PC-9 (cell line): ENCODE measurements around the gene STYXL1. TPM values are rescaled to one million over a fixed set of nuclear protein-coding genes. Genes with fewer than 3 reads are reported as not detected.
"Not testable (repeated sequence)": the region's sequence is repeated elsewhere in the genome, so short reads cannot be mapped to it uniquely, and the experiment has no call there.

Experiments
- BruUV-seq: library from RNA; stranded (reverse); fragments of 400-500 nt; replicated peaks from 2 replicates; lab custom pipeline; 2021; lab: Mats Ljungman, UMichigan
- CTCF ChIA-PET: fragments of 300-600 bp; sonication (Branson Sonifier 250); formaldehyde crosslinking; loops from one replicate; lab custom pipeline; 2022; ENCODE audit warnings: antibody characterized with exemption; lab: Charles Lee
- POLR2A ChIA-PET: fragments of 300-600 bp; sonication (Branson Sonifier 250); formaldehyde crosslinking; loops from one replicate; lab custom pipeline; 2022; ENCODE audit warnings: antibody characterized with exemption; ENCODE audit not compliant: unreplicated experiment; lab: Charles Lee
- DNase-seq, 2 experiments: peaks; one replicate each; pipeline versions ENCODE4 v3.0.0 to v3.0.0-alpha.2; 2015 to 2022; ENCODE audit warnings: mixed read lengths in 1 of 2
- H2AFZ ChIP-seq: fragments of 200-600 bp; sonication (generic); 2 replicates; pipeline ENCODE4 v1.8.1; 2017; ENCODE audit warnings: antibody characterized with exemption
- H3F3A ChIP-seq: fragments of 200-600 bp; sonication (generic); 2 replicates; pipeline ENCODE4 v1.8.1; 2017; ENCODE audit warnings: antibody characterized with exemption, mild to moderate bottlenecking, low read depth; ENCODE audit not compliant: insufficient read depth
- H3K27ac ChIP-seq: fragments of 200-600 bp; sonication (generic); 2 replicates; pipeline ENCODE4 v1.6.1; 2016; ENCODE audit warnings: mixed run types
- H3K27me3 ChIP-seq: fragments of 200-600 bp; sonication (generic); 2 replicates; pipeline ENCODE4 v1.6.1; 2016; ENCODE audit warnings: low read depth, mixed run types; ENCODE audit not compliant: insufficient read depth
- H3K36me3 ChIP-seq: fragments of 200-600 bp; sonication (generic); 2 replicates; pipeline ENCODE4 v1.6.1; 2016; ENCODE audit warnings: low read depth, mixed run types
- H3K4me1 ChIP-seq: fragments of 200-600 bp; sonication (generic); replicated peaks from 2 replicates; pipeline ENCODE4 v1.6.1; 2016; ENCODE audit warnings: mixed run types; ENCODE audit not compliant: insufficient read depth
- H3K4me2 ChIP-seq: fragments of 200-600 bp; sonication (generic); 2 replicates; pipeline ENCODE4 v1.6.1; 2017; ENCODE audit warnings: mixed run types
- H3K4me3 ChIP-seq: fragments of 200-600 bp; sonication (generic); 2 replicates; pipeline ENCODE4 v1.6.1; 2016; ENCODE audit warnings: mixed run types
- H3K79me2 ChIP-seq: fragments of 200-600 bp; sonication (generic); 2 replicates; pipeline ENCODE4 v1.6.1; 2017; ENCODE audit warnings: low read depth, mixed run types
- H3K9me2 ChIP-seq: fragments of 200-600 bp; sonication (generic); 2 replicates; pipeline ENCODE4 v1.8.1; 2017; ENCODE audit warnings: mild to moderate bottlenecking; ENCODE audit not compliant: insufficient read depth
- H3K9me3 ChIP-seq: fragments of 200-600 bp; sonication (generic); 2 replicates; pipeline ENCODE4 v1.8.1; 2016; ENCODE audit warnings: low read depth; ENCODE audit not compliant: insufficient read depth
- H4K20me1 ChIP-seq: fragments of 200-600 bp; sonication (generic); 2 replicates; pipeline ENCODE4 v1.8.1; 2017; ENCODE audit not compliant: insufficient read depth
- CTCF ChIP-seq: fragments of 200-600 bp; sonication (generic); conservative IDR thresholded peaks from 2 replicates; pipeline ENCODE4 v1.6.1; 2017; ENCODE audit warnings: mixed run types, antibody characterized with exemption, mild to moderate bottlenecking, moderate library complexity
- EZH2 ChIP-seq: fragments of 200-600 bp; sonication (generic); IDR thresholded peaks from 2 replicates; pipeline ENCODE4 v1.8.0; 2017; ENCODE audit warnings: antibody characterized with exemption, low read depth
- intact Hi-C: fragments of 100-400 bp; cut with micrococcal nuclease; formaldehyde crosslinking; loops from one replicate; pipeline ENCODE4 v1.10.0; 2022; ENCODE audit not compliant: unreplicated experiment
- total RNA-seq: library from RNA; stranded (reverse); gene quantifications from 2 replicates; pipeline ENCODE4 v1.2.3, GENCODE V29; 2021

Gene STYXL1
- total RNA-seq, 1 experiment from 2014 or later, result 77.7 TPM

DNA sequence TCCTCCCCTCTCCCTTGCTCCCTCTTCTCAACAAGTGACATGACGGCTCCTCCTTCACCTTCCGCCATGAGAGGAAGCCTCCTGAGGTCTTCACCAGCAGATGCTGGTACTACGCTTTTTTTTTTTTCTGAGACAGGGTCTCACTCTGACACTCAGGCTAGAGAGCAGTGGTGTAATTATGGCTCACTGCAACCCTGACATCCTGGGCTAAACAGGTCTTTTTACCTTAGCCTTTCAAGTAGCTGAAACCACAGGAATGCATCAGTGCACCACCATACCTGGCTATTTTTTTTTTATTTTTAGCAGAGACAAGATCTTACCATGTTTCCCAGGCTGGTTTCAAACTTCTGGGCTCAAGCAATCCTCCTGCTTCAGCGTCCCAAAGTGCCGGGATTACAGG is 43.7 kb upstream of the STYXL1 start:
- H4K20me1 ChIP-seq, result no peaks in the 10 kb centered on the region
- H3K9me2 ChIP-seq, result no peaks in the 10 kb centered on the region
- H3K9me3 ChIP-seq, result no peaks in the 10 kb centered on the region
- no TSS peak for BruUV-seq
- TF ChIP-seq CTCF, result no peak
- TF ChIP-seq EZH2, result no peak
- no peak overlapping the region for H2AFZ ChIP-seq
- no peak overlapping the region for H3K4me3 ChIP-seq
- peak overlapping the region; percentile 96 for H3K27ac ChIP-seq
- peak; percentile 47 to 83 for DNase-seq
- no peaks in the 10 kb centered on the region for H3K36me3 ChIP-seq
- no peaks in the 10 kb centered on the region for H3K27me3 ChIP-seq
- ChIA-PET CTCF (interaction anchor here (0.6 to 0.9 kb wide), 3 partner anchors 9 to 110 kb away, joined by 3 to 5 read pairs (median 4); partner anchors contain the start of gene SRRM3), POLR2A (interaction anchor here (0.6 to 0.7 kb wide), 3 partner anchors 12 to 28 kb away, joined by 4 to 8 read pairs (median 6); no protein-coding TSS in a partner anchor)
- peak overlapping the region; percentile 84 for H3K4me2 ChIP-seq
- peaks cover 47% of the 10 kb centered on the region for H3F3A ChIP-seq
- H3K79me2 ChIP-seq, result no peaks in the 10 kb centered on the region
- H3K4me1 ChIP-seq, result peaks cover 58% of the 10 kb centered on the region
- intact Hi-C loops, result loop anchor here (2.0 kb wide), 1 partner anchor 17 kb away; no protein-coding TSS in a partner anchor

GRCh38 chr7:76089865-76090475 is 42.2 kb upstream of the STYXL1 start:
- no peaks in the 10 kb centered on the region for H3K9me3 ChIP-seq
- H4K20me1 ChIP-seq, result no peaks in the 10 kb centered on the region
- H3F3A ChIP-seq, result peaks cover 52% of the 10 kb centered on the region
- DNase-seq, result peak; percentile 86 to 94
- no peaks in the 10 kb centered on the region for H3K36me3 ChIP-seq
- no TSS peak for BruUV-seq
- intact Hi-C loops, result loop anchor here (1.0 to 5.0 kb wide), 3 partner anchors 19 to 202 kb away; no protein-coding TSS in a partner anchor
- H3K4me1 ChIP-seq, result peaks cover 74% of the 10 kb centered on the region
- TF ChIP-seq CTCF (no peak), EZH2 (no peak)
- peak overlapping the region; percentile 84 for H3K4me2 ChIP-seq
- POLR2A ChIA-PET, result interaction anchor here (0.7 kb wide), 2 partner anchors 18 to 42 kb away, joined by 3 to 8 read pairs; partner anchors contain the start of genes MDH2 and STYXL1
- H3K27me3 ChIP-seq, result no peaks in the 10 kb centered on the region
- no peaks in the 10 kb centered on the region for H3K9me2 ChIP-seq
- CTCF ChIA-PET, result interaction anchor here (0.7 to 1.1 kb wide), 3 partner anchors 19 to 1939 kb away, joined by 3 to 8 read pairs (median 5); no protein-coding TSS in a partner anchor
- peak overlapping the region; percentile 96 for H3K27ac ChIP-seq
- H3K79me2 ChIP-seq, result no peaks in the 10 kb centered on the region
- H3K4me3 ChIP-seq, result peak overlapping the region; percentile 30; the same call in 1 of the 2 replicates
- no peak overlapping the region for H2AFZ ChIP-seq

DNA sequence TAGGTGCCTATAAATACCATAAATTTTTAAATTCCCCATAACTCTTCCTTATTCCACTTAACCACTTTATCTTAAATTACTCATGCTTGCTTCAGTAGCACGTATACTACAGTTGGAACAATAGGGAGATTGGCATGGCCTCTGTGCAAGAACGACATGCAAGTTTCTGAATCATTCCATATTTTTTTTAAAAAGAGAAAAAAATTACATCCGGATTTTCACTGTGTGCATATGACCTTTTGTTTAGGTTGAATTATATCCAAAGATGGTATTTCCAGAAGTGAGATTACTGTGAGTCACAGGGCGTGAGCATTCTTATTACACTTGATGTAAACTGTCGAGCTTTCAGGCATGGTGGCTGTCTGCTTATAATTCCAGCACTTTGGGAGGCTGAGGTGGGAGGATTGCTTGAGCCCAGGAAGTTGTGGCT is 39.6 kb upstream of the STYXL1 start:
- Histone ChIP-seq H3K27ac (peak overlapping the region; percentile 96), H3K4me1 (peaks cover 95% of the 10 kb centered on the region), H3K4me2 (peak overlapping the region; percentile 51), H3F3A (peaks cover 61% of the 10 kb centered on the region)
- not testable (repeated sequence) for H3K9me2 ChIP-seq, H3K79me2 ChIP-seq, BruUV-seq, H4K20me1 ChIP-seq, H3K27me3 ChIP-seq, H2AFZ ChIP-seq, H3K9me3 ChIP-seq, H3K4me3 ChIP-seq, H3K36me3 ChIP-seq
- CTCF ChIA-PET, result interaction anchor here (1.1 kb wide), 1 partner anchor 18 kb away, joined by 3 read pairs; no protein-coding TSS in a partner anchor
- intact Hi-C loops, result loop anchor here (5.0 kb wide), 1 partner anchor 205 kb away; no protein-coding TSS in a partner anchor
- DNase-seq, result peak; percentile 77 to 98
- POLR2A ChIA-PET, result interaction anchor here (0.7 to 1.0 kb wide), 2 partner anchors 15 to 21 kb away, joined by 3 to 11 read pairs; no protein-coding TSS in a partner anchor
